ENCODE results near the gene MBOAT2. TPM values are rescaled to one million over a fixed set of nuclear protein-coding genes. Genes with fewer than 3 reads are reported as not detected.

Gene MBOAT2
- polyA plus RNA-seq, 1 experiment: 18.1 TPM

GRCh38 chr2:8886876-8887275, 116.6 kb downstream of the MBOAT2 start:
- ChIA-PET POLR2A (no interaction called here), CTCF (no interaction called here)
- no peaks in the 10 kb centered on the region for H3K27me3 ChIP-seq (ENCODE audit: control insufficient read depth, insufficient read depth, low read length)
- no peak overlapping the region for H3K4me3 ChIP-seq (ENCODE audit: low read depth, low read length)
- DNase-seq (ENCODE audit: low read depth): no peak
- no peak for TF ChIP-seq CTCF (IDR thresholded peaks at IDR 0.05; ENCODE audit: insufficient read depth, low read depth, low read length)
- no peaks in the 10 kb centered on the region for H3K36me3 ChIP-seq (ENCODE audit: control insufficient read depth, insufficient read depth, low read length)

GRCh38 chr2:8886202-8886518, 117.3 kb downstream of the MBOAT2 start:
- DNase-seq (ENCODE audit: low read depth): no peak
- ChIA-PET CTCF (no interaction called here), POLR2A (no interaction called here)
- no peaks in the 10 kb centered on the region for H3K27me3 ChIP-seq (ENCODE audit: control insufficient read depth, insufficient read depth, low read length)
- H3K36me3 ChIP-seq (ENCODE audit: control insufficient read depth, insufficient read depth, low read length): no peaks in the 10 kb centered on the region
- no peak for TF ChIP-seq CTCF (IDR thresholded peaks at IDR 0.05; ENCODE audit: insufficient read depth, low read depth, low read length)
- H3K4me3 ChIP-seq (ENCODE audit: low read depth, low read length): no peak overlapping the region

GRCh38 chr2:8885449-8886201, 117.9 kb downstream of the MBOAT2 start:
- Histone ChIP-seq H3K27me3 (ENCODE audit: control insufficient read depth, insufficient read depth, low read length) (no peaks in the 10 kb centered on the region), H3K4me3 (ENCODE audit: low read depth, low read length) (no peak overlapping the region), H3K36me3 (ENCODE audit: control insufficient read depth, insufficient read depth, low read length) (no peaks in the 10 kb centered on the region)
- no peak for DNase-seq (ENCODE audit: low read depth)
- ChIA-PET POLR2A (no interaction called here), CTCF (interaction anchor here (1.3 kb wide), 1 partner anchor 13 kb away, joined by 6 read pairs; no protein-coding TSS in a partner anchor)
- TF ChIP-seq CTCF (IDR thresholded peaks at IDR 0.05; ENCODE audit: insufficient read depth, low read depth, low read length): no peak

- Histone ChIP-seq H3K27me3 (ENCODE audit: control insufficient read depth, insufficient read depth, low read length) (no peaks in the 10 kb centered on the region), H3K36me3 (ENCODE audit: control insufficient read depth, insufficient read depth, low read length) (no peaks in the 10 kb centered on the region), H3K4me3 (ENCODE audit: low read depth, low read length) (no peak overlapping the region)
- DNase-seq (ENCODE audit: low read depth): no peak
- TF ChIP-seq CTCF (IDR thresholded peaks at IDR 0.05; ENCODE audit: insufficient read depth, low read depth, low read length): no peak
- POLR2A ChIA-PET: no interaction called here
- CTCF ChIA-PET: interaction anchor here (1.3 kb wide), 1 partner anchor 12 kb away, joined by 6 read pairs; no protein-coding TSS in a partner anchor
Measured at GRCh38 chr2:8884812-8885211, 118.7 kb downstream of the MBOAT2 start.

GRCh38 chr2:8882094-8882493, 121.4 kb downstream of the MBOAT2 start:
- no peaks in the 10 kb centered on the region for H3K36me3 ChIP-seq (ENCODE audit: control insufficient read depth, insufficient read depth, low read length)
- no peaks in the 10 kb centered on the region for H3K27me3 ChIP-seq (ENCODE audit: control insufficient read depth, insufficient read depth, low read length)
- no peak for DNase-seq (ENCODE audit: low read depth)
- peak; percentile 24; the same call in 1 of the 2 replicates for TF ChIP-seq CTCF (IDR thresholded peaks at IDR 0.05; ENCODE audit: insufficient read depth, low read depth, low read length)
- POLR2A ChIA-PET: no interaction called here
- CTCF ChIA-PET: interaction anchor here (0.6 to 1.5 kb wide), 4 partner anchors 9 to 257 kb away, joined by 3 to 5 read pairs (median 4); no protein-coding TSS in a partner anchor
- H3K4me3 ChIP-seq (ENCODE audit: low read depth, low read length): no peak overlapping the region
